Body of pancreas (tissue), 4 donors: Measurements from ENCODE around the gene IGSF3. TPM values are rescaled to one million over a fixed set of nuclear protein-coding genes. Genes with fewer than 3 reads are reported as not detected.

ENCODE experiments used
- ATAC-seq: fragments of 150-250 bp; one replicate; pipeline ENCODE4 v1.9.1; 2016
- DNase-seq, 4 donors: peaks; one replicate each; pipeline ENCODE4 v3.0.0-alpha.2; 2019
- H3K27ac ChIP-seq, 4 donors: fragments of 200-600 bp; sonication (generic); 1 replicate in 3 of 4; 2 replicates in 1 of 4; pipeline versions ENCODE4 v1.5.1 to v1.6.1; 2016 to 2019; ENCODE audit warnings: mild to moderate bottlenecking in 1 of 4, mixed read lengths in 1 of 4, moderate library complexity in 1 of 4
- H3K27me3 ChIP-seq, 2 donors: fragments of 200-600 bp; sonication (generic); one replicate each; pipeline ENCODE4 v1.6.0; 2016; ENCODE audit warnings: mild to moderate bottlenecking in 1 of 2
- H3K36me3 ChIP-seq, 2 donors: fragments of 200-600 bp; sonication (generic); replicated peaks in 1 of 2; 2 replicates each; pipeline ENCODE4 v1.5.1; 2016; ENCODE audit warnings: low read depth in 2 of 2; ENCODE audit not compliant: insufficient read depth in 1 of 2
- H3K4me1 ChIP-seq: fragments of 200-600 bp; sonication (generic); one replicate; pipeline ENCODE4 v1.6.0; 2016
- H3K4me3 ChIP-seq, 2 donors: fragments of 200-600 bp; sonication (generic); 1 replicate in 1 of 2; 2 replicates in 1 of 2; pipeline ENCODE4 v1.5.1; 2016 to 2019
- H3K9me3 ChIP-seq, 3 donors: fragments of 200-600 bp; sonication (generic); 1 replicate in 2 of 3; 2 replicates in 1 of 3; pipeline ENCODE4 v1.5.1; 2016
- CTCF ChIP-seq, 7 experiments: fragments of 450-650 bp in 4 of 7; fragments of 200-600 bp in 3 of 7; sonication (generic) in 3 of 7; IDR thresholded peaks; one replicate each; pipeline ENCODE4 v1.5.1; 2016 to 2019; ENCODE audit warnings: antibody characterized with exemption in 7 of 7
- POLR2A ChIP-seq, 3 donors: fragments of 450-650 bp; IDR thresholded peaks; one replicate each; pipeline ENCODE4 v1.6.1; 2016; ENCODE audit warnings: antibody characterized with exemption in 3 of 3, mild to moderate bottlenecking in 2 of 3
- WGBS, 2 donors: methylation state at CpG; one replicate each; pipeline ENCODE4 v1.1.5; 2017; 5-methylcytosine and 5-hydroxymethylcytosine counted together
- intact Hi-C: fragments of 100-400 bp; cut with DNase I; formaldehyde crosslinking; loops from one replicate; pipeline ENCODE4 v1.15.1; 2023
- total RNA-seq, 2 donors: library from RNA; depleted of rRNA; stranded (reverse); fragments of >200 nt; gene quantifications; one replicate each; pipeline ENCODE4 v1.1.0, GENCODE V29; 2016

IGSF3 gene
- total RNA-seq, 2 donors from 2014 or later = 4.6 to 5.2 TPM

DNA sequence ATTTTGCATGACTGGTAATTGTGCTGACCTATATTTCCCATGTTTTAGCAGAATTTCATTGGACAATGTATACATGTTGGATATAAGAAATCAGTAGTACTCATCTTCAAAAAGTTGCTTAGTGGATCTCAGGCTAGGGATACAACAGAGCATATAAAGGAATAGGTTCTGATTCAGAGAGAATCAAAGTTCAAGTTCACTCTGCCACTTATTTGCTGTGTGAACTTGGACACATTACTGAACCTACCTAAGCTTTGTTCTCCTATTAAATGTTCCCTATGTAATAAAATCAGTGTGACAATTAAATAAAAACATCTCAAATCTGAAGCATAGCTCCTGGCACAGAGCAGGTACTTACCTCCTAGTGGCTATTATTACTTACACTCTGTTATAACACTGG, 106.0 kb downstream of the IGSF3 start:
- no peak for ATAC-seq
- H3K27me3 ChIP-seq = no peaks in the 10 kb centered on the region
- H3K36me3 ChIP-seq = no peaks in the 10 kb centered on the region
- no peaks in the 10 kb centered on the region for H3K4me1 ChIP-seq
- TF ChIP-seq POLR2A (IDR thresholded peaks at IDR 0.05) = no peak
- no peak for DNase-seq
- H3K9me3 ChIP-seq = no peaks in the 10 kb centered on the region
- no peak overlapping the region for H3K4me3 ChIP-seq
- intact Hi-C loops = no loop called here
- H3K27ac ChIP-seq = no peak overlapping the region

- intact Hi-C loops = no loop called here
- Histone ChIP-seq H3K36me3 (no peaks in the 10 kb centered on the region), H3K27me3 (no peaks in the 10 kb centered on the region), H3K27ac (no peak overlapping the region), H3K9me3 (no peaks in the 10 kb centered on the region), H3K4me1 (peaks cover under 1% of the 10 kb centered on the region), H3K4me3 (no peak overlapping the region)
- DNase-seq = no peak
- TF ChIP-seq POLR2A (IDR thresholded peaks at IDR 0.05) (no peak), CTCF (IDR thresholded peaks at IDR 0.05) (no peak)
- 73 to 80% methylated on average over 4 of the region's 4 CpGs for WGBS, 2 donors
- no peak for ATAC-seq
Measured at GRCh38 chr1:116560704-116561490, 106.6 kb downstream of the IGSF3 start.

DNA sequence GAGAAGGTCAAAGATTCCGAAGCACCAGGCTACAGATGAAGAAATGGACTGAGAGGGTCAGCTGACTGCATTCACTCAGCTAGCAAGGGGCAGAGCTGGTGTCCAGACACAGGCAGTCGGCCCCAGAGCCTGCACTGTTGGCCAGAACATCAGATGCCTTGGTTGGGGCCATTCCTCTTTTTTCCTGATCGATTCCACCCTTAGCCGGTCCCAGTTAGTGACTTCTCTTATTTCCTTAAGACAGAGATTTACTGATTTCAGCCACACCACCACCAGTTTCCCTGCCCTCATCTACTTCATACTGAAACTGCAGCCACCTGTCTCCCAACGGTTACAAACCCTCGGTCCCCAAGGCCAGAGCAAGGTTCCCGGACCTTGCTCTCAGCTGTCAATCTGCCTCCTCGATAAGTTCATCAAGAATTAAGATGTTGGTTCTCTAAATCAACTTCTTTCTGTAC, 108.2 kb downstream of the IGSF3 start:
- Histone ChIP-seq H3K36me3 (no peaks in the 10 kb centered on the region), H3K27ac (no peak overlapping the region), H3K4me3 (no peak overlapping the region), H3K9me3 (no peaks in the 10 kb centered on the region), H3K4me1 (peaks cover 4% of the 10 kb centered on the region), H3K27me3 (no peaks in the 10 kb centered on the region)
- 62 to 69% methylated on average over 8 of the region's 8 CpGs for WGBS, 2 donors
- ATAC-seq (no peak), DNase-seq (no peak)
- no peak for TF ChIP-seq CTCF (IDR thresholded peaks at IDR 0.05)
- intact Hi-C loops = no loop called here

DNA sequence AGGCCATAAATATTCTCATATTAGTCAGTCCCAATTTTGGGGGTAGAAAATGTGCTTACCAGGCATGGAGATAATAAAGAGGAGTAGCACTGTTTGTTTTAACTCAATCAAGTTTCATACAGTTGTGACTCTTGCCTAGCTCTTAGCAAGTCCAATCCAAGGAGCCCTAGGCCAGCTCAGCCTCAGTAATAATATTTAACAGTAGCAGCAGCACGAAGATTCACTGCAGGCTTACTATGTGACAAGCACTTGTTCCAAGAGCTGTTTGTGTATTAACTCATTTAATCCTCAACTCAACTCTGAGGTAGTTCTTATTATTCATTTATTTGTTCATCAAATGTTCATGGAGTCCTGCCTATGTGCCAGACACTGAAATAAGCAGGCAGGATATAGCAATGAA, 109.0 kb downstream of the IGSF3 start:
- WGBS, 2 donors = 75 to 88% methylated on average over 1 of the region's 1 CpG

DNA sequence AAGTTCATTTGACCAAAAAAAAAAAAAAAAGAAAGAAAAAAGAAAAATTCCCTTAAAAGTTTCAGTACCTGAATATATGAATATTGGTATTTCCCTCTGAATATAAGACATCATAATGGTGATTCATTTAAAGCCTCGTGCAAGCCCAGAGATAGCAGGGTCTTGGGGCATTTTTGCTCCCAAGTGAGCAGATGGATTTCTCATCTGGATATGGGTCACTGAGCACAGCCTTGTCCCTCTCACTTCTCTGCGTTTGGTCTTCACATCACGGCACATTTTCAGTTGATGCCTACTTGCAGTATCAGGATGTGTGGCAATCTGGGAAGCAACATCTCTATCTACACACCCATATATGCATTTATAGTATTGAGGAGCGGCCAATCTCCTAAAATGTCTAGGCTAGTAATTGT, 109.4 kb downstream of the IGSF3 start:
- 73 to 91% methylated on average over 4 of the region's 4 CpGs for WGBS, 2 donors
- Histone ChIP-seq H3K4me3 (no peak overlapping the region), H3K27ac (no peak overlapping the region), H3K9me3 (no peaks in the 10 kb centered on the region), H3K36me3 (no peaks in the 10 kb centered on the region), H3K27me3 (no peaks in the 10 kb centered on the region), H3K4me1 (peaks cover 4% of the 10 kb centered on the region)
- no peak for TF ChIP-seq CTCF (IDR thresholded peaks at IDR 0.05)
- no peak for TF ChIP-seq POLR2A (IDR thresholded peaks at IDR 0.05)
- ATAC-seq (no peak), DNase-seq (no peak)
- intact Hi-C loops = no loop called here

More for the DNA sequence above, 109.0 kb downstream of the IGSF3 start:
- intact Hi-C loops = no loop called here
- no peaks in the 10 kb centered on the region for H3K27me3 ChIP-seq
- peaks cover 4% of the 10 kb centered on the region for H3K4me1 ChIP-seq
- no peaks in the 10 kb centered on the region for H3K36me3 ChIP-seq
- ATAC-seq = no peak
- H3K27ac ChIP-seq = no peak overlapping the region
- DNase-seq = no peak
- TF ChIP-seq CTCF (IDR thresholded peaks at IDR 0.05) = no peak
- no peak for TF ChIP-seq POLR2A (IDR thresholded peaks at IDR 0.05)
- H3K9me3 ChIP-seq = no peaks in the 10 kb centered on the region
- H3K4me3 ChIP-seq = no peak overlapping the region
